Caco-2 (cell line): Measurements from ENCODE around the gene IFI30. TPM values are rescaled to one million over a fixed set of nuclear protein-coding genes. Genes with fewer than 3 reads are reported as not detected.

Experiments used
- BruUV-seq: library from RNA; stranded (reverse); fragments of 400-500 nt; replicated peaks from 2 replicates; lab custom pipeline; 2021; lab: Mats Ljungman, UMichigan
- CTCF ChIA-PET: fragments of 300-600 bp; sonication (Branson Sonifier 250); formaldehyde crosslinking; loops from one replicate; lab custom pipeline; 2022; ENCODE audit warnings: antibody characterized with exemption; lab: Charles Lee
- POLR2A ChIA-PET: fragments of 300-600 bp; sonication (Branson Sonifier 250); formaldehyde crosslinking; loops from one replicate; lab custom pipeline; 2022; ENCODE audit warnings: antibody characterized with exemption; lab: Charles Lee
- DNase-seq, 2 experiments: peaks; one replicate each; pipeline versions ENCODE4 v3.0.0 to v3.0.0-alpha.2; 2020 to 2022
- H3K27me3 ChIP-seq: replicated peaks from 2 replicates; pipeline ENCODE4 v1.6.0; 2011; ENCODE audit warnings: low read length; ENCODE audit not compliant: control insufficient read depth, insufficient read depth
- H3K36me3 ChIP-seq: 2 replicates; pipeline ENCODE4 v1.5.1; 2011; ENCODE audit warnings: low read length; ENCODE audit not compliant: control insufficient read depth, insufficient read depth
- H3K4me1 ChIP-seq: fragments of 250-450 bp; sonication (Bioruptor Pico); 2 replicates; pipeline ENCODE4 v1.5.1; 2020; ENCODE audit warnings: mild to moderate bottlenecking
- H3K4me3 ChIP-seq: 2 replicates; pipeline ENCODE4 v1.5.1; 2011; ENCODE audit warnings: low read depth, mild to moderate bottlenecking, control low read depth, low read length
- H3K9me3 ChIP-seq: fragments of 250-450 bp; sonication (Bioruptor Pico); 2 replicates; pipeline ENCODE4 v1.5.1; 2020; ENCODE audit warnings: mild to moderate bottlenecking, moderate library complexity
- H3K27ac Mint-ChIP-seq: one replicate; pipeline ENCODE4 v1.8.0; 2022; ENCODE audit warnings: mixed read lengths; ENCODE audit not compliant: unreplicated experiment
- H3K27me3 Mint-ChIP-seq: one replicate; pipeline ENCODE4 v1.8.0; 2022; ENCODE audit warnings: mixed read lengths; ENCODE audit not compliant: insufficient read depth, unreplicated experiment
- H3K36me3 Mint-ChIP-seq: one replicate; pipeline ENCODE4 v1.8.0; 2022; ENCODE audit warnings: mild to moderate bottlenecking, mixed read lengths; ENCODE audit not compliant: insufficient read depth, unreplicated experiment
- H3K4me1 Mint-ChIP-seq: one replicate; pipeline ENCODE4 v1.8.0; 2022; ENCODE audit warnings: low read depth, mixed read lengths; ENCODE audit not compliant: unreplicated experiment
- H3K4me3 Mint-ChIP-seq: one replicate; pipeline ENCODE4 v1.8.0; 2022; ENCODE audit warnings: mild to moderate bottlenecking, moderate library complexity, mixed read lengths; ENCODE audit not compliant: unreplicated experiment
- H3K9me3 Mint-ChIP-seq: one replicate; pipeline ENCODE4 v1.8.0; 2022; ENCODE audit warnings: mixed read lengths; ENCODE audit not compliant: unreplicated experiment
- intact Hi-C: fragments of 100-400 bp; cut with micrococcal nuclease; formaldehyde crosslinking; loops from one replicate; pipeline ENCODE4 v1.10.0; 2022; ENCODE audit not compliant: unreplicated experiment
- total RNA-seq: library from RNA; stranded (reverse); gene quantifications from 2 replicates; pipeline ENCODE4 v1.2.3, GENCODE V29; 2022
- TF ChIP-seq, protein P1 (sequence below), 2 experiments: fragments of 200-600 bp in 1 of 2; IDR thresholded peaks; 1 replicate in 1 of 2; 2 replicates in 1 of 2; pipeline versions ENCODE4 v1.5.1 to v1.8.0; 2011 to 2022; ENCODE audit warnings: antibody characterized with exemption in 1 of 2, control low read depth in 1 of 2, inconsistent platforms in 1 of 2, low read depth in 1 of 2, low read length in 1 of 2, mild to moderate bottlenecking in 1 of 2, moderate library complexity in 1 of 2; ENCODE audit not compliant: insufficient read depth in 1 of 2, severe bottlenecking in 1 of 2, unreplicated experiment in 1 of 2

IFI30 gene
- total RNA-seq, 1 experiment from 2014 or later, result 39.6 TPM

DNA sequence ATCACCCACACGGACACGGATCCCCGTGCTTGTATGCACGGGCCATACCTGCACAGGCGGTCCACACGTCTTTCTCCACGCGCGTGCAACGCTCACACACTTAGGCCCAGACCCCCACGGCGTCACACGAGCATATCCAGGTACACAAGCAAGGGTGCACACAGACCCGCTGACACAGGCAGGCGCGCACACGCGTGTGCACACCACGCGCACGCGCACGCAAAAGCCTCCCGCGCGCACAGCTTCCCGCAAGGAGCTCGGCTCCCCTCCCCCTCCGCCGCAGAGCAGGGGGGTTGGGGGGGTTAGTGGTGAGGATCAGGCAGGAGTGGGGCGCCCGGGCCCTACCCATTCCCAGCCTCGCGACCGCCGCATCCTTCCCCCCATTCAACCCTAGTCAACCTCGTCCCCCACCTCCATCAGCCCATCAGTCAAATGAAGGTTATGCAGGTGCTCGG is 29.8 kb downstream of the IFI30 start:
- H3K4me1 Mint-ChIP-seq, result no peaks in the 10 kb centered on the region
- intact Hi-C loops, result no loop called here
- ChIA-PET POLR2A (interaction anchor here (1.0 kb wide), 3 partner anchors 10 to 78 kb away, joined by 4 to 9 read pairs (median 5); partner anchors contain the start of genes JUND and MPV17L2), CTCF (interaction anchor here (0.6 to 2.7 kb wide), 9 partner anchors 11 to 125 kb away, joined by 3 to 13 read pairs (median 5); partner anchors contain the start of gene MPV17L2)
- H3K9me3 Mint-ChIP-seq, result no peaks in the 10 kb centered on the region
- no peak for DNase-seq
- H3K36me3 ChIP-seq, result no peaks in the 10 kb centered on the region; the same call in 1 of the 2 replicates
- H3K27me3 ChIP-seq, result no peaks in the 10 kb centered on the region
- no peaks in the 10 kb centered on the region for H3K27me3 Mint-ChIP-seq
- TF ChIP-seq, protein P1, sequence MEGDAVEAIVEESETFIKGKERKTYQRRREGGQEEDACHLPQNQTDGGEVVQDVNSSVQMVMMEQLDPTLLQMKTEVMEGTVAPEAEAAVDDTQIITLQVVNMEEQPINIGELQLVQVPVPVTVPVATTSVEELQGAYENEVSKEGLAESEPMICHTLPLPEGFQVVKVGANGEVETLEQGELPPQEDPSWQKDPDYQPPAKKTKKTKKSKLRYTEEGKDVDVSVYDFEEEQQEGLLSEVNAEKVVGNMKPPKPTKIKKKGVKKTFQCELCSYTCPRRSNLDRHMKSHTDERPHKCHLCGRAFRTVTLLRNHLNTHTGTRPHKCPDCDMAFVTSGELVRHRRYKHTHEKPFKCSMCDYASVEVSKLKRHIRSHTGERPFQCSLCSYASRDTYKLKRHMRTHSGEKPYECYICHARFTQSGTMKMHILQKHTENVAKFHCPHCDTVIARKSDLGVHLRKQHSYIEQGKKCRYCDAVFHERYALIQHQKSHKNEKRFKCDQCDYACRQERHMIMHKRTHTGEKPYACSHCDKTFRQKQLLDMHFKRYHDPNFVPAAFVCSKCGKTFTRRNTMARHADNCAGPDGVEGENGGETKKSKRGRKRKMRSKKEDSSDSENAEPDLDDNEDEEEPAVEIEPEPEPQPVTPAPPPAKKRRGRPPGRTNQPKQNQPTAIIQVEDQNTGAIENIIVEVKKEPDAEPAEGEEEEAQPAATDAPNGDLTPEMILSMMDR (IDR thresholded peaks at IDR 0.05; ENCODE audit: insufficient read depth in 1 of 2, low read depth in 1 of 2, low read length in 1 of 2, severe bottlenecking in 1 of 2, unreplicated experiment in 1 of 2), result no peak
- no peaks in the 10 kb centered on the region for H3K9me3 ChIP-seq
- peak overlapping the region; percentile 90 for H3K4me3 Mint-ChIP-seq
- H3K27ac Mint-ChIP-seq, result peak overlapping the region; percentile 87
- no TSS peak for BruUV-seq
- peaks cover 10% of the 10 kb centered on the region for H3K36me3 Mint-ChIP-seq
- H3K4me3 ChIP-seq, result peak overlapping the region; percentile 90
- H3K4me1 ChIP-seq, result peaks cover 5% of the 10 kb centered on the region; the same call in 1 of the 2 replicates

GRCh38 chr19:18203863-18204393 is 30.3 kb downstream of the IFI30 start, which contains the start of gene RAB3A:
Gene RAB3A (minus strand): TSS chr19:18204042. CDS start chr19:18202740, 1,302 bp downstream.
- DNase-seq, result peak; percentile 99
- intact Hi-C loops, result loop anchor here (1.0 to 2.0 kb wide), 3 partner anchors 12 to 47 kb away; no protein-coding TSS in a partner anchor
- TF ChIP-seq, protein P1 (IDR thresholded peaks at IDR 0.05; ENCODE audit: insufficient read depth in 1 of 2, low read depth in 1 of 2, low read length in 1 of 2, severe bottlenecking in 1 of 2, unreplicated experiment in 1 of 2), result no peak
- no peaks in the 10 kb centered on the region for H3K27me3 ChIP-seq
- no peaks in the 10 kb centered on the region for H3K27me3 Mint-ChIP-seq
- H3K4me3 ChIP-seq, result peak within 1 kb of the TSS; percentile 90
- peaks cover 5% of the 10 kb centered on the region; the same call in 1 of the 2 replicates for H3K4me1 ChIP-seq
- ChIA-PET CTCF (interaction anchor here (0.6 to 2.7 kb wide), 9 partner anchors 12 to 125 kb away, joined by 3 to 13 read pairs (median 5); partner anchors contain the start of gene MPV17L2), POLR2A (interaction anchor here (0.6 to 1.0 kb wide), 3 partner anchors 11 to 978 kb away, joined by 4 to 9 read pairs (median 4); partner anchors contain the start of genes JUND, MPV17L2 and OCEL1)
- no peaks in the 10 kb centered on the region for H3K9me3 Mint-ChIP-seq
- H3K4me1 Mint-ChIP-seq, result no peaks in the 10 kb centered on the region
- H3K4me3 Mint-ChIP-seq, result peak within 1 kb of the TSS; percentile 90
- H3K9me3 ChIP-seq, result no peaks in the 10 kb centered on the region
- H3K36me3 Mint-ChIP-seq, result peaks cover 10% of the 10 kb centered on the region
- BruUV-seq, result no TSS peak
- H3K36me3 ChIP-seq, result no peaks in the 10 kb centered on the region; the same call in 1 of the 2 replicates
- peak within 1 kb of the TSS; percentile 87 for H3K27ac Mint-ChIP-seq
